WTC11 (cell line): Measurements from ENCODE around the gene EGR4. TPM values are rescaled to one million over a fixed set of nuclear protein-coding genes. Genes with fewer than 3 reads are reported as not detected.

Experiments
- ATAC-seq: fragments of 200-7000 bp; cut with Tn5 transposase; 2 replicates; pipeline ENCODE4 v1.10.0; 2021; ENCODE audit warnings: mild to moderate bottlenecking, moderate library complexity
- CTCF ChIA-PET: fragments of 300-600 bp; sonication (Branson Sonifier 250); formaldehyde crosslinking; loops from one replicate; lab custom pipeline; 2021; ENCODE audit warnings: antibody characterized with exemption; lab: Charles Lee
- POLR2A ChIA-PET: fragments of 350-600 bp; sonication (Branson Sonifier 250); formaldehyde crosslinking; loops from one replicate; lab custom pipeline; 2021; ENCODE audit warnings: antibody characterized with exemption; lab: Charles Lee
- DNase-seq: peaks from one replicate; pipeline ENCODE4 v3.0.0; 2021; ENCODE audit warnings: low spot score
- H3K27ac Mint-ChIP-seq: 2 replicates; pipeline ENCODE4 v1.8.0; 2021; ENCODE audit warnings: mixed read lengths
- H3K27me3 Mint-ChIP-seq: 2 replicates; pipeline ENCODE4 v1.8.0; 2021; ENCODE audit warnings: low read depth, mild to moderate bottlenecking, moderate library complexity, mixed read lengths
- H3K36me3 Mint-ChIP-seq: 2 replicates; pipeline ENCODE4 v1.8.0; 2021; ENCODE audit warnings: mixed read lengths
- H3K4me1 Mint-ChIP-seq: 2 replicates; pipeline ENCODE4 v1.8.0; 2022; ENCODE audit warnings: mixed read lengths
- H3K4me3 Mint-ChIP-seq: 2 replicates; pipeline ENCODE4 v1.8.0; 2021; ENCODE audit warnings: mild to moderate bottlenecking, moderate library complexity, mixed read lengths
- H3K9me3 Mint-ChIP-seq: 2 replicates; pipeline ENCODE4 v1.8.0; 2021; ENCODE audit warnings: mixed read lengths
- CBFB ChIP-seq: sonication (generic); formaldehyde crosslinking; IDR thresholded peaks from 2 replicates; pipeline ENCODE4 v1.8.1; 2022; ENCODE audit warnings: mild to moderate bottlenecking, low read depth, missing genetic modification reagents
- ETV6 ChIP-seq: sonication (generic); formaldehyde crosslinking; IDR thresholded peaks from 2 replicates; pipeline ENCODE4 v1.8.1; 2022; ENCODE audit warnings: mild to moderate bottlenecking, missing genetic modification reagents
- FOXP1 ChIP-seq: sonication (generic); formaldehyde crosslinking; IDR thresholded peaks from 2 replicates; pipeline ENCODE4 v1.8.0; 2022; ENCODE audit warnings: missing genetic modification reagents, mild to moderate bottlenecking, moderate library complexity, borderline replicate concordance
- HMGA2 ChIP-seq: fragments of 250-450 bp; sonication (Bioruptor Pico); IDR thresholded peaks from 2 replicates; pipeline ENCODE4 v1.4.0; 2021; ENCODE audit warnings: mild to moderate bottlenecking, moderate library complexity
- JAZF1 ChIP-seq: fragments of 250-450 bp; sonication (Bioruptor Pico); IDR thresholded peaks from 2 replicates; pipeline ENCODE4 v1.9.0; 2021; ENCODE audit warnings: moderate library complexity, mild to moderate bottlenecking, inconsistent platforms
- MYBL2 ChIP-seq: sonication (generic); formaldehyde crosslinking; IDR thresholded peaks from 2 replicates; pipeline ENCODE4 v1.8.1; 2023; ENCODE audit warnings: mild to moderate bottlenecking, moderate library complexity, missing genetic modification reagents
- NFATC4 ChIP-seq: fragments of 250-450 bp; sonication (Bioruptor Pico); IDR thresholded peaks from 2 replicates; pipeline ENCODE4 v1.9.0; 2021; ENCODE audit warnings: mild to moderate bottlenecking
- NR1H2 ChIP-seq: sonication (generic); formaldehyde crosslinking; IDR thresholded peaks from 2 replicates; pipeline ENCODE4 v1.9.0; 2021; ENCODE audit warnings: mild to moderate bottlenecking, moderate library complexity, missing genetic modification reagents
- NR2C2 ChIP-seq: sonication (generic); formaldehyde crosslinking; IDR thresholded peaks from 2 replicates; pipeline ENCODE4 v1.8.0; 2022; ENCODE audit warnings: mild to moderate bottlenecking, missing genetic modification reagents
- TEAD1 ChIP-seq: sonication (generic); formaldehyde crosslinking; IDR thresholded peaks from 2 replicates; pipeline ENCODE4 v1.8.0; 2022; ENCODE audit warnings: mild to moderate bottlenecking, missing genetic modification reagents
- TP53 ChIP-seq: sonication (generic); formaldehyde crosslinking; IDR thresholded peaks from 2 replicates; pipeline ENCODE4 v1.8.1; 2023; ENCODE audit warnings: mild to moderate bottlenecking, missing genetic modification reagents
- ZNF232 ChIP-seq: sonication (generic); formaldehyde crosslinking; IDR thresholded peaks from 2 replicates; pipeline ENCODE4 v1.8.0; 2022; ENCODE audit warnings: mild to moderate bottlenecking, missing genetic modification reagents
- ZNF416 ChIP-seq: fragments of 250-450 bp; sonication (Bioruptor Pico); IDR thresholded peaks from 2 replicates; pipeline ENCODE4 v1.9.0; 2021; ENCODE audit warnings: mild to moderate bottlenecking, inconsistent platforms
- total RNA-seq: library from RNA; stranded (reverse); gene quantifications from 3 replicates; pipeline ENCODE4 v1.2.3, GENCODE V29; 2021
- TF ChIP-seq, protein P1 (sequence below): sonication (generic); formaldehyde crosslinking; IDR thresholded peaks from 2 replicates; pipeline ENCODE4 v1.8.1; 2023; ENCODE audit warnings: mild to moderate bottlenecking, moderate library complexity, missing genetic modification reagents
- TF ChIP-seq, protein P2 (sequence below): fragments of 250-450 bp; sonication (Bioruptor Pico); conservative IDR thresholded peaks from 2 replicates; pipeline ENCODE4 v1.9.0; 2021; ENCODE audit warnings: mild to moderate bottlenecking
- TF ChIP-seq, protein P3 (sequence below): fragments of 250-450 bp; sonication (Bioruptor Pico); IDR thresholded peaks from 2 replicates; pipeline ENCODE4 v1.9.0; 2021; ENCODE audit warnings: mild to moderate bottlenecking
- TF ChIP-seq, protein P4 (sequence below): sonication (generic); formaldehyde crosslinking; IDR thresholded peaks from 2 replicates; pipeline ENCODE4 v1.8.1; 2022; ENCODE audit warnings: low read depth, mild to moderate bottlenecking, moderate library complexity, missing genetic modification reagents, borderline replicate concordance
- TF ChIP-seq, protein P5 (sequence below): sonication (generic); formaldehyde crosslinking; IDR thresholded peaks from 2 replicates; pipeline ENCODE4 v1.8.0; 2022; ENCODE audit warnings: mild to moderate bottlenecking, missing genetic modification reagents

EGR4 gene
- total RNA-seq, 1 experiment from 2014 or later, result 0.13 TPM

DNA sequence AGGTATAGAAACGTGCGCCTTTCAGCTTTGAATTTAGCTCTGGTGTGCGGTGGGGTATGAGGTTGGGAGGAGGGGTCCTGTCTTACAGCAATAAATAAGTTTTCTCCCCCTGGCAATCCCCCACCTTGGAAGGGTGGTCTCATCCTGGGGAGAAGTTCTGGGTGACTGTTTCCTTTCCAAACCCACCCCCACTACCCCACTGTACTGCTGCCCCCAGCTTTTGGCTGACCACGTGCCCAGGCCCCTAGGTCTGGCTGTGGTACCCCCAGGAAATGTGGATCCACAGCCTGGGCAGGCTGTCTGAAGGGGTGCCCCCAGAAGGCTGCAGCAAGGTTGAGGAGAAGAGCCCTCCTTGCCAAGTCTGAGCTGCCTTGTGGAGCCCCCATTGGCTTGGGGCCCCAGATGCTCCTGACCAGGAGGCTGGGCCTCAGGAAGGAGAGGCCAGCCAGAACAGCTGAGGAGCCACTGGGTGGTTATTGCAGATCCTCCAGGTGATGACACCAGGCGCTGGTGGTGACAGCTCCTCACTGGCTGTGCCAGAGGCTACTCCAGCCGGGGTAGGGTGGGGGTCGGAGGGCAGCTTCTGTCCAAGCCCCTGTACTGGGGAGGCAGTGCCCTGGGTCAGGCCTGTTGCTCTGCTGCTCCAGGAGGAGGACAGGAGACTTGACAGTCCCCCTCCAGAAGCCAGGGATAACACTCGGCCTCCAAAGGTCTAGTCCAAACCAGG is 35.0 kb downstream of the EGR4 start (continued):
- TF ChIP-seq, protein P1, sequence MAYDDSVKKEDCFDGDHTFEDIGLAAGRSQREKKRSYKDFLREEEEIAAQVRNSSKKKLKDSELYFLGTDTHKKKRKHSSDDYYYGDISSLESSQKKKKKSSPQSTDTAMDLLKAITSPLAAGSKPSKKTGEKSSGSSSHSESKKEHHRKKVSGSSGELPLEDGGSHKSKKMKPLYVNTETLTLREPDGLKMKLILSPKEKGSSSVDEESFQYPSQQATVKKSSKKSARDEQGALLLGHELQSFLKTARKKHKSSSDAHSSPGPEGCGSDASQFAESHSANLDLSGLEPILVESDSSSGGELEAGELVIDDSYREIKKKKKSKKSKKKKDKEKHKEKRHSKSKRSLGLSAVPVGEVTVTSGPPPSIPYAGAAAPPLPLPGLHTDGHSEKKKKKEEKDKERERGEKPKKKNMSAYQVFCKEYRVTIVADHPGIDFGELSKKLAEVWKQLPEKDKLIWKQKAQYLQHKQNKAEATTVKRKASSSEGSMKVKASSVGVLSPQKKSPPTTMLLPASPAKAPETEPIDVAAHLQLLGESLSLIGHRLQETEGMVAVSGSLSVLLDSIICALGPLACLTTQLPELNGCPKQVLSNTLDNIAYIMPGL (CRISPR knock-in tag), result no peak
- no peak for TF ChIP-seq NFATC4
- TF ChIP-seq NR1H2, result no peak
- TF ChIP-seq ZNF416, result no peak
- TF ChIP-seq, protein P2, sequence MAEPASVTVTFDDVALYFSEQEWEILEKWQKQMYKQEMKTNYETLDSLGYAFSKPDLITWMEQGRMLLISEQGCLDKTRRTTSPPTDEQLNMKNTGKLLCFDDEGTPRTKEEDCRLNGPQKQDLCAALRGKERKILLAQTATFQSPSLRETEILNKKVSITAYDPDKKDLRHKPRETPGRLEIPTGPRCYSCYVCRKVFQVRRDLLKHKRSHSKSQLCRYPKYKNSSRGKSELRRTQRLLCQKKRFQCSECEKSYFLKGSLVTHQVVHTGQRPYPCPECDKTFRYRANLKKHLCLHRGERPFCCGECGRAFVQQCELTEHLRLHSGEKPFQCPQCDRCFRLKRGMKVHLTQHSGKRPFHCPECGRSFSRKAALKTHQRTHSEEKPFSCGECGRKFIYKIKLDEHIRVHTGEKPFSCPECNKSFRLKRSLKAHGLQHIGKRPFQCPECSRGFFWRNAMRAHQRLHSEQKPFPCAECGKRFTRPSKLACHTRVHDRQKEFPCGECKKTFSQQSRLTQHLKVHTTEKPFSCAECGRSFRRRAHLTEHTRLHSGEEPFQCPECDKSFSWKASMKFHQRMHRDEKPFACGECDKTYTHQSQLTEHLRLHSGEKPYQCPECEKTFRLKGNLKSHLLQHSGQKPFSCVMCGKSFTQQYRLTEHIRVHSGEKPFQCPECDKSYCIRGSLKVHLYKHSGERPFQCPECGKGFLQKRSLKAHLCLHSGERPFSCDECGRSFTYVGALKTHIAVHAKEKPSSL, result no peak

DNA sequence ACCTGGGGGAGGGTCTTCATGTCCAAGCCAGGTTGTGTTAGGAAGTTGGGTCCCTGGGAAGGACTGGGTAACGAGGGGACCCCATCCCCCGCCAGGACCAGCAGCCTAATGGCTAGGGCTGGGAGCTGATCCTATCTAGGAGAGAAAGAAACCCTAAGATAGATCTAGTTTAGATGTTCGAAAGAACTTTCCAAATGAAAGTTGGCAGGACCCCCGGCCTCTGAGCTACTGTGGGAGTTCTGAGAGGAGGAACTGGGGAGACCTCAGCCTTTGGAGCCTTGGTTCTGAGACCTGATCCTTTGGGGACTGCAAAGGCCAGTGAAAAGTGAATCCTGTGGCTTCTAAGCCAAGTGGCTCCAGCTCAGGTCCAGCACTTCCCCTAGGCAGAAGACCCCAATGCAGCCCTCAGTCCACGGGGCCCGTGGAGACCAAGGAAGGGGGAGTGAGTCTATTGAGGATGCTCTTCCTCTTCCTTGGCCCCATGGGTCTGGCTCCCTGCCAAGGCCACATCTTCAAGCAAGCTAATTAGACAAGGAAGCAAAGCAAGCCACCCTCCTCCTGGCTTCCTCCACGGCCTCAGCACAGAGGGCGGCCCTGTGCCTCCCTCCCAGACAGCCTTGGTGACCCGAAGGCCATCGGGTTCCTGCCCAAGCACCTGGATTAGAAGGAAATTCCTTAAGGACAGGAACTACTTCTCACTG is 35.8 kb downstream of the EGR4 start:
- DNase-seq, result no peak
- Mint-ChIP-seq H3K4me1 (peaks cover 11% of the 10 kb centered on the region), H3K4me3 (no peak overlapping the region), H3K27ac (no peak overlapping the region), H3K9me3 (no peaks in the 10 kb centered on the region), H3K27me3 (no peaks in the 10 kb centered on the region; the same call in 1 of the 2 replicates), H3K36me3 (peaks cover 20% of the 10 kb centered on the region)
- TF ChIP-seq JAZF1 (no peak), MYBL2 (no peak), FOXP1 (CRISPR knock-in tag) (no peak), TP53 (CRISPR knock-in tag) (no peak), NR2C2 (no peak), TEAD1 (no peak), ZNF232 (no peak), ETV6 (no peak), CBFB (CRISPR knock-in tag) (no peak), ZNF416 (no peak), HMGA2 (no peak)
- TF ChIP-seq, protein P3, sequence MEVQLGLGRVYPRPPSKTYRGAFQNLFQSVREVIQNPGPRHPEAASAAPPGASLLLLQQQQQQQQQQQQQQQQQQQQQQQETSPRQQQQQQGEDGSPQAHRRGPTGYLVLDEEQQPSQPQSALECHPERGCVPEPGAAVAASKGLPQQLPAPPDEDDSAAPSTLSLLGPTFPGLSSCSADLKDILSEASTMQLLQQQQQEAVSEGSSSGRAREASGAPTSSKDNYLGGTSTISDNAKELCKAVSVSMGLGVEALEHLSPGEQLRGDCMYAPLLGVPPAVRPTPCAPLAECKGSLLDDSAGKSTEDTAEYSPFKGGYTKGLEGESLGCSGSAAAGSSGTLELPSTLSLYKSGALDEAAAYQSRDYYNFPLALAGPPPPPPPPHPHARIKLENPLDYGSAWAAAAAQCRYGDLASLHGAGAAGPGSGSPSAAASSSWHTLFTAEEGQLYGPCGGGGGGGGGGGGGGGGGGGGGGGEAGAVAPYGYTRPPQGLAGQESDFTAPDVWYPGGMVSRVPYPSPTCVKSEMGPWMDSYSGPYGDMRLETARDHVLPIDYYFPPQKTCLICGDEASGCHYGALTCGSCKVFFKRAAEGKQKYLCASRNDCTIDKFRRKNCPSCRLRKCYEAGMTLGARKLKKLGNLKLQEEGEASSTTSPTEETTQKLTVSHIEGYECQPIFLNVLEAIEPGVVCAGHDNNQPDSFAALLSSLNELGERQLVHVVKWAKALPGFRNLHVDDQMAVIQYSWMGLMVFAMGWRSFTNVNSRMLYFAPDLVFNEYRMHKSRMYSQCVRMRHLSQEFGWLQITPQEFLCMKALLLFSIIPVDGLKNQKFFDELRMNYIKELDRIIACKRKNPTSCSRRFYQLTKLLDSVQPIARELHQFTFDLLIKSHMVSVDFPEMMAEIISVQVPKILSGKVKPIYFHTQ (CRISPR knock-in tag), result no peak
- TF ChIP-seq, protein P2, result no peak
- TF ChIP-seq, protein P4, sequence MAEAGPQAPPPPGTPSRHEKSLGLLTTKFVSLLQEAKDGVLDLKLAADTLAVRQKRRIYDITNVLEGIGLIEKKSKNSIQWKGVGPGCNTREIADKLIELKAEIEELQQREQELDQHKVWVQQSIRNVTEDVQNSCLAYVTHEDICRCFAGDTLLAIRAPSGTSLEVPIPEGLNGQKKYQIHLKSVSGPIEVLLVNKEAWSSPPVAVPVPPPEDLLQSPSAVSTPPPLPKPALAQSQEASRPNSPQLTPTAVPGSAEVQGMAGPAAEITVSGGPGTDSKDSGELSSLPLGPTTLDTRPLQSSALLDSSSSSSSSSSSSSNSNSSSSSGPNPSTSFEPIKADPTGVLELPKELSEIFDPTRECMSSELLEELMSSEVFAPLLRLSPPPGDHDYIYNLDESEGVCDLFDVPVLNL (CRISPR knock-in tag), result no peak
- TF ChIP-seq, protein P5, sequence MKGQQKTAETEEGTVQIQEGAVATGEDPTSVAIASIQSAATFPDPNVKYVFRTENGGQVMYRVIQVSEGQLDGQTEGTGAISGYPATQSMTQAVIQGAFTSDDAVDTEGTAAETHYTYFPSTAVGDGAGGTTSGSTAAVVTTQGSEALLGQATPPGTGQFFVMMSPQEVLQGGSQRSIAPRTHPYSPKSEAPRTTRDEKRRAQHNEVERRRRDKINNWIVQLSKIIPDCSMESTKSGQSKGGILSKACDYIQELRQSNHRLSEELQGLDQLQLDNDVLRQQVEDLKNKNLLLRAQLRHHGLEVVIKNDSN (CRISPR knock-in tag), result no peak
- ChIA-PET CTCF (interaction anchor here (1.1 to 2.2 kb wide), 6 partner anchors 11 to 172 kb away, joined by 3 to 5 read pairs (median 5); partner anchors contain the start of gene EGR4), POLR2A (interaction anchor here (1.8 kb wide), 1 partner anchor 11 kb away, joined by 9 read pairs; no protein-coding TSS in a partner anchor)
- ATAC-seq, result no peak
